NCI-H187 (cell line): Measurements from ENCODE around the gene RIN1.
"Not testable (repeated sequence)": the region's sequence is repeated elsewhere in the genome, so short reads cannot be mapped to it uniquely, and the experiment has no call there.

ENCODE experiments used
- DNase-seq, 2 experiments: peaks; one replicate each; lab custom pipeline; 2025; lab: John Stamatoyannopoulos, UW

RIN1 gene

DNA sequence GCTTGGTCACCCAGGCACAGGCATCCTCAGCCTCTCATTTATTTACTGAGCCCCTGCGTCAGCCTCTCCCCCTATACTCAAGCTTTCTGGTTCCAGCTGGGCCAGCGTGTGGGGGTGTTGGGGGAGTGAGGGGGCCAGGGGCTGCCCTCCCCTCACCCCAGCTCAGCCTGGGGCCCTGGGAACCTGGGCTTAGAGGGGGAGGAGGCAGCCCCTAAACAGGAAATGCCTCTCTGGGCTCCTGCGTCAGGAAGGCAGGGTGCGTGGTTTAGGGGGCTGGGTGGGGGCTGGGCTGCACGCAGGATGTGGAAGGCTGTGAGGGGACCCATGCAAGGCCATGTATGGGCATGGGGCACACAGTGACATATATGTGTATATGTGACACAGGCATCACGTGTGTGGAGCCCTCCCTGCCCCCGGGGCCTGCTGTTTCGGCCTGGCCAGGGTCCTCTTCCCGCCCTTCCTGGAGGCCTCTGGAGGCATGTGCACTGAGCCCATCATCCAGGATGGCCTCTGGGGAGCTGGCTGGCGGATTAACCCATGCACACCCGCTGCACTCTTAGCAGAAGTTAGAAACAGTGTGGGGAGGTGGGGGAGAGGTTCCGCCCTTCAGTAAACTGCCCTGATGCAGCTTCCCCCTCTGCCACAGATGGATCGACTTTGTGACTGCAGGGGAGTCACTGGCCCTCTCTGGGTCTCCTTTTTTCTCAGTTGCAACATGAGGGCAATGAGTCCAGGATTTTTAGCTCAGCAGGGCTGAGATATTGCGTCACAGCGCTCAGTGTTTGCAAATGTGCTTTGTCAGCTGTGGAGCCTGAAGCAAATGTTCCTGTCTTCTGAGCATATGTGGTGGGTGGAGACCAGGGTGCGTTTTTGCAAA, 18.3 kb downstream of the RIN1 start:
- no peak for DNase-seq

DNA sequence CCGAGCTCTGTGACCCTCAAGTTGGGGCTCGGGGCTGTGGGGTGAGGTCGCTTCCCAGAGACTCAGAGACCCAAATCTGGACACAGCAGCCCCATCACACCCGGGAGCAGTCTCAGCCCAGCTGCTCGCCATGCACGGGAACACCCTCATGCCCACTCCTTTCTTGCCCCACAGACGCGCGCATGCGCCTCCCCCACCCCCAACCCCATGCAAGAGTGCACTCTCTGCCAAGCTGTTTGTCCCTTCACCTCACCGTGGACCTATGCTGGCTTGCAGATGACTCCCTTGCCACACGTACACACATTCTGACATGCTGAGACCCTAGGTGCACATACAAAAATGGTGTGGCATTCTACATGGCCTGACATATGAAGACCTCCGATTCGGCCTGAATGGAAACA, 18.9 kb downstream of the RIN1 start:
- DNase-seq, result no peak

DNA sequence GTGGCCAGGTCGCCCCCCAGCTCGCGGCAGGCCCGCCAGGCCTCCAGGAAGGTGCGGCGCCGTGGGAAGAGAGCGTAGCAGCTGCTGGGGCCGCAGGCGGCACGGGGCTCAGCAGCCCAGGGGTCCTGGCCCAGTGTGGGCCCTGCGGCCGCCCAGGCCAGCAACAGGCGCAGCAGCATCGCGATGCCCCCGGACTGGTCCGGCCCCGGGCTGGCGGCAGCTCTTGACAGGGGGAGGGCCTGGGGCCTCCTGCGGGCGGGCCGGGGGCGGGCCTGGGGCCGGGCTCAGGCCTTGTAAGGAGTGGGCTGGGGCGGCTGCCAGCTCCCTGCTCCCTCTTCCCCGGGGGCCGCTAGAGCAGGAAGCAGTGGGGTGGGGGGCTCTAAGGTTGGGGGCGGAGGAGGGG, 19.4 kb downstream of the RIN1 start, which contains the start of gene CD248:
TSS of gene CD248 (minus strand) at position 196 of the 403 bp plus-strand sequence. CDS start at position 179, 17 bp downstream.
- DNase-seq, result no peak

DNA sequence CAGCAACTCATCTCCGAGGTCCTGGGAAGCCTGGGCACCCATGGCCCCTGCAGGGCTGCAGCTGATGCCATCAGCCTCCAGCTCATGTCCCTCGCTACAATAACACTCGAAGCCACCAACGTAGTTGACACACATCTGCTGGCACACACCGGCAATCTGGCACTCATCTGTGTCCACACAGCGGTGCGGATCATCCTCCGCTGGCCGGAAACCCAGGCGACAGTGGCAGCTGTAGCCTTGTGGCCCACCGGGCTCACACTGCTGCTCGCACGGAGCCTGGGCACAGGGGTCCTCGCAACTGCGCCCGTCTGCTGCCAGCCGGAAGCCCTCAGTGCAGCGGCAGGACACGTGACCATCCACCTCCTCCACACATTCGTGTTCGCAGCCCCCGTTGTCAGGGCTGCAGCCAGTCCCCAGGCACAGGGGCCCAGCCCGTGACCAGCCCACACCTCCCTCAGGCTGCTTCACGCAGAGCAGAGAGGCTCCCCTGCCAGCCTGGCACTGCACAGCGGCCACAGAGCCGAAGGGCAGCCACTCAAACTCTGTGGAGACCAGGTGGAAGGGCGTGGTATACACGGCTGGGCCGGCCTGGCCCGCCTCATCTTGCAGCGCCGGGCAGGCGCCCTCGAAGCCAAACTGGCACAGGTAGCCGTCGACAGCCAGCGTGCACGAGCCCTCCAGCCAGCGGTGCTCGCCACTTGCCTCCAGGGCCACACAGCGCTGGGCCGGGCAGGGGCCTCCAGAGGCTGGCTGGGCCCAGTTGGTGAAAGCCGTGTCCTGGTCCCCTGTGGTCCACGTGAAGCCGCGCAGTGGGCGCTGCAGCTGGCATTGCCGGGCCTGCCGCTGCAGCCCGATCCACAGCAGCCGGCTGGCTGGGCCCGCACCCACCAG, 20.1 kb downstream of the RIN1 start:
- DNase-seq, result no peak

DNA sequence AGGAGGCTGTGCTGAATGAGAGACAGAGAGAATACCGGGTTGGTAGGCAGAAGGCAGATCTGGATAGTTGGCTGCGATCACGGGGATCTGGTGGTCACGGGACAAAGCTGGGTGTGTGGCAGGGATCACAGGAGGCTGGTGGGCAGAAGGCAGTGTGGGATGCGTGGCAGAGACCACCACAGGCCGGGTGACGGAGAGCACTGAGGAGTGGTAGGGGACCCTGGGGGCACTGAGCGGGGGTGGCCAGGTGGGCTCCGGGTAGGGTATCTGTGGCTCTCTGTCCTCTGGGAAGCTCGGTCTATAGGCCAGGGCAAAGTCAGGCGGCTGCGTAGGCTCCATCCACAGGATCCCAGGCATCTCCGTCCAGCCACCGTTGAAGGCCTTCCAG, 20.7 kb downstream of the RIN1 start:
- DNase-seq, result no peak

DNA sequence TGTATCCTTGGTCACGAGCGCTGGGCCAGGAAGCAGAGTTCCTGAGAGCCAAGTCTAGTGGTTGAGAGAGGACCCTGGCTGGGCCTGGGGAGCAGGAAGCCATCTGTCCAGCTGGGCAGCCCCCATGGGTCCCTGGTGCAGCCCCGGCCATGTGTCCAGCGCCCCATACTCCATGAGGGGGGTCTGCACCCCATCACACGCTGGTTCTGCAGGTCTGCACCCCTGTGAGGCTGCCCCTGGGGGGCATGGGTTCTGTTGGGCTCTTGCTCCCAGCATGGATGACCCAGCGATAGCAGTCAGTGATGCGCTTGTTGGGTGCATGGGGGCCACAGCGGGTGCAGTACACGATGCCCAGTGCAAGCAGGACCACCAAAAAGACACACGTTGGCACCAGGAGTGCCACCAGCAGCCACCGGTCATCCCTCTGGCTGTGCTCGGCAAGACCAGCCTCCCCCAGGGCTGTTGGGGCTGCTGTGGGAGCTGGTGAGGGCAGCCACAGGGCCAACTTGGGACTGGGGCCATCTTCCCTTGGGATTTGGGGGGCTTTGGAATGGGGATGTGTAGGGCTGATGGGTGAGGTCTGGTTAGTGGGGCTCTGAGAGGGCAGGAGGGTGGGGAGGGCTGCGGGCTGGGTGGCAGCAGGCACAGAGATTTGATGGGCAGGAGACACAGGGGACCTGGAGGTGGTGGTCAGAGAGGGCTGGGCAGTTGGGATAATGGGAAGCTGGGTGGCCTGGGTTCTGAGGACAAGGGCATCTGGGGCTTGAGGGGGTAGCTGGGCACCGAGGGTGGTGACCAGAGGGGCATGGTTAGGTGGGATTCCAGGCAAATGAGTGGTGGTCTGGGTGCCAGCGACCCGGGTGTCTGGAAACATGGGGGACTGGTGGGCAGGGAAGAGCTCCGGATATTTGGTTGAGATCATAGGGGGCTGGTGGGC, 21.4 kb downstream of the RIN1 start:
- DNase-seq, result no peak

DNA sequence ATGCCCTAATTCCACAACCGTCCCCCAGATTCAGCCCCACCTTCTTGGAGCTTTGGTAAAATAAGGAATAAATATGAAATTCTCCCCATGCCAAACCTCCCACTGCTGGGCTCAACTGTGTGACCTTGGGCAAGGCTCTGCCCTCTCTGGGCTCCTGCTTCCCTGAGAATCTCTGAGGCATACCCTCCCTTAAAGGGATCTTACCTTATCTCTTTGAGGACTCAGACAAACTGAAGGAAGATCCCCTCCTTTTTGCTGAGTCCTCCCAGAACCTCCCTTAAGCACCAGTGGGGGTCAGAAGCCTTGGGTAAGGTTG, 22.1 kb downstream of the RIN1 start:
- no peak for DNase-seq

DNA sequence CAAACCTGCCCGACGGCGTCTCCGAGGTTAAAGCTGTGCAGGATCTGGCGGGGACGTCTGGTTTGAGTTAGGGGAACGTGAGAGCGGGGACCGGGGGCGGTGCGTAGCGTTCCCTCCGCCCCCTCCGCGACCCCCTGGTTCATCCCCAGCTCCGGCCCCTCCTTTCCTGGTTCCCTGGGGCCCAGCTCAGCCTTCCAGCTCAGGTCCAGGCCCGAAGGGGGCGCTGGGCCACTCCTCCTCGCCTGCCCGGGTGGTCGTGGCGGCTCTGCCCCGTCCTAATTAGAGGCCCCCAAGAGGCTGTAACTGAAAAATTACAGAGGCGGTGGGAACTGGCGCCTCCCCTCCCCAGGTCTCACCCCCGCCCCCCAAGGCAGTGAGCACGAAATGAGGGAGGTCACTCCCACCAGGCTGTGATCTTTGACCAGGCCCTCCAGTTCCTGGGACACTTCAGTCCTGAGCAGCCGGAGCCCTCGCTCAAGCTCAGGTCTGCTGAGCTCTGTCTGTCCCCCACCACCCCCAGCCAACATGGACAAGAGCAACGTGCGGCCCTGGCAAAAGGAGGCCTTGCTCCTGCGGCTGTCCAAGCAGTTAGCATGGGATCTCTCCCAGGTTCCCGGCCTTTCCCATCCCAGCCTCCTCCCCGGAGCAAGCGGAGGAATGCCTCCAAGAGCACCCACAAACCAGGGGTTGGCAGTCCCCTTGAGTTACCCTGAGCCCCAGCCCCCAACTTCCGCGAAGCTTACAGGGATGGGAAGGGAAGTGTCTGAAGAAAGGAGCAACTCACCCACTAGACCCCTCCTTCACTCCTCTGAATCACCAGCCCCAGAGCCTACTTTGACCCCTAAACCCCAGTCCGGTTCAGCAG, 22.7 kb downstream of the RIN1 start:
- no peak for DNase-seq

DNA sequence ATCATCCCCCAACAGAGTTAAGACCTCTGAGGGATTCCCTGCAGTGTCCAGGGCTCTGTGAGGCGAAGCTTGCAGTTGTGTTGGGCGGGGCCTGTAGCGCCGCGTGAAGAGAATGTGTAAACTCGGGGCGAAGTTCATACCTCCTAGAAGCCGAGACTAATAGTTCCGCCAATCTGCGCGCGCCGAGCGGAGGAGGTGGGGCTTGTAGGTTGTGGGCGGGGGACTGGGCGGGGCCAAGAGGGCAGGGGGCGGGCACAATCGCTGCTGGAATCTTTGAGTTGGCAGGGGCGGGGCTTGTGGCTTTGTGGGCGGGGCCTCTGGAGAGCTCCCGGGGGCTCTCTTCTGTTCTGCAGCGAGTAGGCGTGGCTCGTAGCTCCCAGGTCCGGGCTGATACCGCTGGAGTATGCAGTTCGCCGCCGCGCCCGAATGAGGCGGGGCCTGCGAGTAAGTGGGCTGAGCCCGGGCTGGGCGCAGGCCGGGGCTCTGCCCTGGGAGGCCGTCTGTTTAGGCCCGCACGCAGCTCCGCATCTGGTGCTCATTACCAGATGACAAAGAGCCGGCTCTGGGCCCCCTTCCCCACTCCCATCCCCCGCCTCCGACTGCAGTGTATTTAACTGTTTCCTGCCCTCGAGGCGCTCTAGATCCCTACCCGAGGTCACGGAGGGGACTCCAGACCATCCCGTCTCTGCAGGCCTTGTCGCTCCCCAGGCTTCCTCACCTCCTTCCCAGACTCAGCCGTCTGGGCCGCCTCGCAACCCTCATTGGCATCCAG, 23.5 kb downstream of the RIN1 start:
- DNase-seq, result peak; percentile 92 to 97

DNA sequence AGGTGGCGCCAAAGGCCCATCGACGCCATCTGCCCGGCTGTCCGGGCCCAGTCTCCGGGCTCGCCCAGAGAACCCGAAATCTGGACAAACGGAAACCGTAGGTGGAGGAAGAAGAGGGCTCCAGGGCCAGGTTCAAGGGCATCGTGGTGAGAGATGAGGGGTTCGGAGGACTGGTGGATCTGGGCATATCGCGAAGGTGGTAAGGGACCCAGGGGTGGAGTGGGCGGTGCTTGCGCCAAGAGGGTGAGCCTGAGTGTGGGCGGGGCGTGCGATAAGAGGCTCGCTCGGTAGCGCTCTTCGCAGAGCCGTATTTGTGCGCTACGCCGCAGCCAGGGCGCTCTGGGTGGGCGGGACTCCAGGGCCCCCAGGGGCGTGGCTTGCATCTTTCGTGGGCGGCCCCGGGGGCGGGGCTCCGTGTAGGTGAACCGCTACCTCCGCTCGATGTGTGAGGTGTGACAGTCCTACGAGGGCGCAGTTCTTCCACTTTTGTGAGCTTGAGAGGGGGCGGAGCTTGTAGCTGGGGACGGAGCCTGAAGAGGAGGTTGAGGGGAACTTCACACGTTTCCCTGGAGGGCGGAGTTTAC, 24.2 kb downstream of the RIN1 start:
- DNase-seq, result peak; percentile 92 to 96

DNA sequence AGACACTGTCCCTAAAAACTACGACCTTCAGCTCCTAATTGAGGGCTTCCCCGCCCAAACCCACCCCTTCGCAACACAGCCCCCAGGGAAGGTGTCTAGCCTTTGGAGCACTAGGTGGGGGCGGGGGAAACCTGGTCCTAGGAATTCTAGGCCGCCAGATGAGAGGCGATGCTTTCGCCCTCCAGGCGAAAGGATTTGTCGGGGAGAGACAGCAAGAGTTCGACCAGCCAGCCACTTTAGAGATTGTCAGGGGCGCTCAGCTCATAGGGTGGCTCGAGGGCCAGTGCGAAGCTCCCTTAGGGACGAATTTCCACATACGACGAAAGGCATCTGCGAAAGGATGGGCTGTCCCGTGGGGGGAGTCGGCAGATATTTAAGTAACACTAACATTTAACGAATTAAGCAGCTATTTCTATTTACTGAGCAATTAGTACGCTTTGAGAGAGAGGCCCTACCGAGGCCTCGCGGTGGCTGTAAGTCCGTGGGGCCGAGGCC, 24.7 kb downstream of the RIN1 start:
- no peak for DNase-seq

DNA sequence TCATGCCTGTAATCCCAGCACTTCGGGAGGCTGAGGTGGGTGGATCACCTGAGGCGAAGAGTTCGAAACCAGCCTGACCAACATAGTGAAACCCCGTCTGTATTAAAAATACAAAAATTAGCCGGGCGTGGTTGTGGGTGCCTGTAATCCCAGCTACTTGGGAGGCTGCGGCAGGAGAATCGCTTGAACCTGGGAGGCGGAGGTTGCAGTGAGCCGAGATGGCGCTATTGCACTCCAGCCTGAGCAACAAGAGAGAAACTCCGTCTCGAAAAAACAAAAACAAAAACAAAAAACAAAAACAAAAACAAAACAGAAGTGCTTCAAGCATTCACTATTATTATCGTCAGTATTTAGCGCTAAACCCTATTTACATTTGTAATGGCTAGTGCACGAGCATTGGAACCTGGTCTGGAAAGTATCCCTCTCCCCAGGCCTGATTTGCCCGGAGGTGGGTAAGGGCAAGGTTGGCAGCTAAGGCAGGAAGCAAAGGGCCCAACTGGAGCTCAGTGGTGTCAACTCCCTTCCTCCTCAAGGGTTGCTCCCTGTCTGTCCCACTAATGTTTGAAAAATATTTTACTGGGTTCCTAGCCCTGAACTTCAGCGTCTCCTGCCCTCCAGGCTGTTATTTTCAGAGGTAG, 25.3 kb downstream of the RIN1 start:
- DNase-seq, result not testable (repeated sequence)

DNA sequence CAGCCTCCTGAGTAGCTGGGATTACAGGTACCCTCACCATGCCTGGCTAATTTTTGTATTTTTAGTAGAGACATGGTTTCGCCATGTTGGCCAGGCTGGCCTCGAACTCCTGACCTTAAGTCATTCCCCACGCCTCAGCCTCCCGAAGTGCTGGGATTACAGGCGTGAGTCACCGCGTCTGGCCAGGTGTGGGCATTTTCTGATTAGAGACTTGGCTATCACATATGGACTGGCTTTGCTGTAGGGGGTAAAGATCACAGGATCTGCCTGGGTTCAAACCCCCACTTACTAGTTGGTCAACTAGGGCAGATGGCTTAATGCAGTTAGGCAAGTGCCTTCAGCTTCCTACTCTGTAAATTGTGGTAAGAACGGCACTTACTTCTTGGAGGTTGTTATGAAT, 25.9 kb downstream of the RIN1 start:
- DNase-seq, result no peak

DNA sequence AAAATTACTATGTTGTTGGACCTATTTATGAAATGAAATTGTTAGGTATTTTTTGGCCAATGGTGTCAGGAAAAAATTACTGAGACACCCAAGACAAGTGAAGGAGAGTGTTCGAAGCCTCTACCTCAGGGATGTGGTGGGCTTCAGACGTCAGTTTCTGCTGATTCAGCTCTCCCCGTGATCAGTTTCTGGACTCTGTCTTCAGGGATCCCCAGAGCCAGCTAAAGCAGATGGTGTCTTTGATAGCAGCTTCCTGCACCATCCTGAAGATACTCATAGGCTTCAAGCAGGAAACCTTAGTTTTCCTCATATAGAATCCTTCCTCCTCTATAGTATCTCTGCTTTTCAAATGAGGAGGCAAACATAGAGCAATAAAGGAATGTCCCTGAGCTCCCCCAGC, 26.8 kb downstream of the RIN1 start:
- DNase-seq, result no peak

DNA sequence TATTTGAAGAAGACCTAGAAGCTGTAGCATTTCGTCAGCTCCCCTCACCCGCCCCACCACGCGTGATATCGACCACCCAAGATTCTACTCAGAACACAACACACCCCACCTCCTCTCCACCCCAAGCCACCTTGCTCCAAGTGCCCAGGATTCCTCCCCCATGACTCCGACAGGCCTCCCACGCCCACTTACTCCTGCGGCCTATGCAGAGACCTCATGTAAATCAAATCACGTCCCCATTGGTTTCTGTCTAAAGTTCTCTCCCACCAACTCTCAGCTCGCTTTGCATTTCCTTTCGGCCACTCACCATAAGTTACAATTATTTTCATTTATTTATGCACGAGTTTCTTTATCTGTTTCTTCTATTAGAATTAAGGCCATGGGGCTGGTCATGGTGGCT, 33.6 kb downstream of the RIN1 start:
- no peak for DNase-seq

DNA sequence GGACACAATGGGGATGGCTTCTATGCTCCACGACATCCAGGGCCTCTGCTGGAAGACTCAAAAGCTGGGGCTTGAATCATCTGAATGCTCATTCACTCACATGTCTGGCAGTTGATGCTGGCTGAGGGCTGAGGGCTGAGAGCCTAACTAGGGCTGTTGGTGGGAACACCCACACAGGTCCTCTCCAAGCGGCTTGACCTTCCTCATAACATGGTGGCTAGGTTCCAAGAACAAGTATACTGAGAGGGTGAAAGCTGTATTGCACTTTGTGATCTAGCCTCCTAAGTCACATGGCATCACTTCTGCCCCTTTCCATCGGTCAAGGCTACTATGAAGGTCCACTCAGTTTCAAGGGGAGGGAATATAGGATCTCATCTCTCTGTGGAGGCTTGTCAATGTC, 37.0 kb downstream of the RIN1 start:
- DNase-seq, result no peak

DNA sequence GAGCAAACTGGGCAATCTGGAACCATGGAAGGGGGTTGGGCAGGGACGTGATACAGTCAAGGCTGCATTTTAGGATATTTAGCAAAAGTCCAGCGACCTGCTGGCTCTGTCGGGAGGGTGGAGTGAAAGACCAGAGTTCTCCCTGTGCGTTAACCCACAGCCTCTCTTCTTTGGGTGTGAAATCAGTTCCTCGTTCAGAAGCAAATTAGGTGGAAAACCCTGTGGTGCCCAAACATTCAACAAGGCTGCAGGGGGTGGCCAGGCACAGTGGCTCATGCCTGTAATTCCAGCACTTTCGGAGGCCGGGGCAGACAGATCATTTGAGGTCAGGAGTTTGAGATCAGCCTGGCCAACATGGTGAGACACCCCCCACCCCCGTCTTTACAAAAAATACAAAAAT, 38.6 kb downstream of the RIN1 start:
- DNase-seq, result no peak

DNA sequence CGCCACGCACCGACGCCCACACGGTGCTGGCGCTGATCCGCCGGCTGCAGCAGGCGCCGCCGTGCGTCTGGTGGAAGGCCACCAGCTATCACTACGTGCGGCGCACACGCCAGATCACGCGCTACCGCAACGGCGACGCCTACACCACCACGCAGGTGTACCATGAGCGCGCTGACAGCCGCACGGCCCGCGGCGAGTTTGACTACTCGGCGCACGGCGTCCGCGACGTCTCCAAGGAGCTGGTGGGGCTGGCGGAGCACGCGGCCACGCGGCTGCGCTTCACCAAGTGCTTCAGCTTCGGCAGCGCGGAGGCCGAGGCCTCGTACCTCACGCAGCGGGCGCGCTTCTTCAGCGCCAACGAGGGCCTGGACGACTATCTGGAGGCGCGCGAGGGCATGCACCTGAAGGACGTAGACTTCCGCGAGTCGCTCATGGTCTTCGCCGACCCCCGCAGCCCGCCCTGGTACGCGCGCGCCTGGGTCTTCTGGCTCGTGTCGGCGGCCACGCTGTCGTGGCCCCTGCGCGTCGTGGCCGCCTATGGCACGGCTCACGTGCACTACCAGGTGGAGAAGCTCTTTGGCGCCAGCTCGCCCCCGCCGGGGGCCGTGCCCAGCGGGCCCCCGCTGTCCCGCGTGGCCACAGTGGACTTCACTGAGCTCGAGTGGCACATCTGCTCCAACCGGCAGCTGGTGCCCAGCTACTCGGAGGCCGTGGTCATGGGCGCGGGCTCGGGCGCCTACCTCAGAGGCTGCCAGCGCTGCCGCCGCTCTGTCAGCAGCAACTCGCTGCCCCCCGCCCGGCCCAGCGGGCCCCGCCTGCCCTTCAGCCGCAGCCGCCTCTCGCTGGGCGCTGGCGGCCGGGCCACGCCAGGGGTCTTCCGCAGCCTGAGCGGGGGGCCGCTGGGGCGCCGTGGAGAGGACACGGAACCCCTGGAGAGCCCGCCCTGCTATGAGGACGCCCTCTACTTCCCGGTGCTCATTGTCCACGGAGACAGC, 41.3 kb downstream of the RIN1 start:
- DNase-seq, result no peak
